Tibial artery (tissue), 4 donors: ENCODE results near the gene NHSL2.
A peak's percentile ranks its signal among the peaks of the same experiment; 100 is the strongest.

Source experiments
- DNase-seq, 2 donors: peaks; one replicate each; pipeline ENCODE4 v3.0.0-alpha.2; 2019
- H3K27ac ChIP-seq, 2 donors: fragments of 200-600 bp; sonication (generic) in 1 of 2; 1 replicate in 1 of 2; 2 replicates in 1 of 2; pipeline ENCODE4 v1.5.1; 2018 to 2019; ENCODE audit warnings: mild to moderate bottlenecking in 1 of 2
- H3K27me3 ChIP-seq, 2 donors: fragments of 200-600 bp; sonication (generic) in 1 of 2; one replicate each; pipeline versions ENCODE4 v1.5.1 to v1.6.0; 2016 to 2019
- H3K36me3 ChIP-seq, 3 donors: fragments of 200-600 bp; sonication (generic) in 2 of 3; one replicate each; pipeline ENCODE4 v1.5.1; 2016 to 2019; ENCODE audit warnings: mild to moderate bottlenecking in 2 of 3
- H3K4me1 ChIP-seq, 4 donors: fragments of 200-600 bp; sonication (generic) in 2 of 4; 1 replicate in 3 of 4; 2 replicates in 1 of 4; pipeline ENCODE4 v1.5.1; 2016 to 2019
- H3K4me3 ChIP-seq, 2 donors: fragments of 200-600 bp; sonication (generic) in 1 of 2; 1 replicate in 1 of 2; 2 replicates in 1 of 2; pipeline ENCODE4 v1.5.1; 2018 to 2019; ENCODE audit warnings: mild to moderate bottlenecking in 2 of 2
- H3K9me3 ChIP-seq, 3 donors: fragments of 200-600 bp; sonication (generic) in 1 of 3; one replicate each; pipeline ENCODE4 v1.5.1; 2016 to 2019
- intact Hi-C: fragments of 100-400 bp; cut with DNase I; formaldehyde crosslinking; loops from one replicate; pipeline ENCODE4 v1.15.0; 2023; ENCODE audit warnings: low total_unique reads
- TF ChIP-seq, protein P1 (sequence below), 2 experiments: fragments of 200-600 bp in 1 of 2; fragments of 450-650 bp in 1 of 2; IDR thresholded peaks; one replicate each; pipeline ENCODE4 v1.5.1; 2017 to 2019; ENCODE audit warnings: antibody characterized with exemption in 2 of 2, mild to moderate bottlenecking in 1 of 2, moderate library complexity in 1 of 2

The NHSL2 gene

DNA sequence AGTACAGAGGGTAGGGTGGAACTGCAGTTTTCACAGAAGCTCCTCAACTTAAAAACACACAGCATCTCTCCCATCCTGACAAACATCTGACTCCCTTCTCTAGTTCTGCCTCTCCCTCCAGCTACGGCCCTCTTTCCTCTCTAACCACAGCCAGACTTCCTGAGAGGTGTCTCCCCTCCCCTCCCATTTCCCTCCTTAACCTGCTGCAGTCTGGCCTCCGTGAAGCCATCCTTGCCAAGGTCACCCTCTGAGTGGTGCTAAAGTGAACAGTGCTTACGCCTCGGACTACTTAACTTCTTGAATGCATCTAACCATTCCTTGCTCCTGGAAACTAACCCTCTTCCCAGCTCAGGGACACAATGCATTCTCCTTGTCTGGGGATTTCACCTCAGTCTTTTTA, 167.8 kb downstream of the NHSL2 start:
- Histone ChIP-seq H3K4me1 (peaks cover 0 to 13% (median 0%) of the 10 kb centered on the region in 4 donors), H3K27me3 (no peaks in the 10 kb centered on the region), H3K4me3 (no peak overlapping the region), H3K36me3 (no peaks in the 10 kb centered on the region), H3K27ac (no peak overlapping the region), H3K9me3 (no peaks in the 10 kb centered on the region)
- no peak for DNase-seq
- intact Hi-C loops: no loop called here
- TF ChIP-seq, protein P1, sequence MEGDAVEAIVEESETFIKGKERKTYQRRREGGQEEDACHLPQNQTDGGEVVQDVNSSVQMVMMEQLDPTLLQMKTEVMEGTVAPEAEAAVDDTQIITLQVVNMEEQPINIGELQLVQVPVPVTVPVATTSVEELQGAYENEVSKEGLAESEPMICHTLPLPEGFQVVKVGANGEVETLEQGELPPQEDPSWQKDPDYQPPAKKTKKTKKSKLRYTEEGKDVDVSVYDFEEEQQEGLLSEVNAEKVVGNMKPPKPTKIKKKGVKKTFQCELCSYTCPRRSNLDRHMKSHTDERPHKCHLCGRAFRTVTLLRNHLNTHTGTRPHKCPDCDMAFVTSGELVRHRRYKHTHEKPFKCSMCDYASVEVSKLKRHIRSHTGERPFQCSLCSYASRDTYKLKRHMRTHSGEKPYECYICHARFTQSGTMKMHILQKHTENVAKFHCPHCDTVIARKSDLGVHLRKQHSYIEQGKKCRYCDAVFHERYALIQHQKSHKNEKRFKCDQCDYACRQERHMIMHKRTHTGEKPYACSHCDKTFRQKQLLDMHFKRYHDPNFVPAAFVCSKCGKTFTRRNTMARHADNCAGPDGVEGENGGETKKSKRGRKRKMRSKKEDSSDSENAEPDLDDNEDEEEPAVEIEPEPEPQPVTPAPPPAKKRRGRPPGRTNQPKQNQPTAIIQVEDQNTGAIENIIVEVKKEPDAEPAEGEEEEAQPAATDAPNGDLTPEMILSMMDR (IDR thresholded peaks at IDR 0.05): no peak

DNA sequence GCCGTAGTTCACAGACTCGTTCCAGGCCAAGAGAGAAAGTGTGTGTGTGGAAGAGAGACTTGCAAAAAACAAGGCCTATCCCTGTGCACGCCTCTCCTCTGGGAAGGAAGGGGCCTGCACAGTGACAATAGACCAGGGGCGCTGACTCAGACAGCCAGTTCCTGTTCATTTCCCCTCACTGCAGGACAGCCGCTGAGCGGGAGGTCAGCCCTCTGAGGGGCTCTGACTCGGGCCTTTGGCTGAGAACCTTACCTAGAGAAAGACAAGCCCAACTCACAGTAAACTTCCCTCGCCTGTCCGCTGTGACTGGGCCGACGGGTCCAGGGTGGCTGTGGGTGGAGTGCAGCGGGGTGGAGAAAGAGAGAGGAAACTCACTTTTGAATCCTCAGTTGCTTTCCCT, 169.0 kb downstream of the NHSL2 start:
- Histone ChIP-seq H3K27me3 (no peaks in the 10 kb centered on the region), H3K4me3 (no peak overlapping the region), H3K4me1 (peaks cover 0 to 13% (median 0%) of the 10 kb centered on the region in 4 donors), H3K9me3 (no peaks in the 10 kb centered on the region), H3K36me3 (no peaks in the 10 kb centered on the region), H3K27ac (no peak overlapping the region)
- no peak for DNase-seq
- TF ChIP-seq, protein P1 (IDR thresholded peaks at IDR 0.05): no peak
- intact Hi-C loops: no loop called here

DNA sequence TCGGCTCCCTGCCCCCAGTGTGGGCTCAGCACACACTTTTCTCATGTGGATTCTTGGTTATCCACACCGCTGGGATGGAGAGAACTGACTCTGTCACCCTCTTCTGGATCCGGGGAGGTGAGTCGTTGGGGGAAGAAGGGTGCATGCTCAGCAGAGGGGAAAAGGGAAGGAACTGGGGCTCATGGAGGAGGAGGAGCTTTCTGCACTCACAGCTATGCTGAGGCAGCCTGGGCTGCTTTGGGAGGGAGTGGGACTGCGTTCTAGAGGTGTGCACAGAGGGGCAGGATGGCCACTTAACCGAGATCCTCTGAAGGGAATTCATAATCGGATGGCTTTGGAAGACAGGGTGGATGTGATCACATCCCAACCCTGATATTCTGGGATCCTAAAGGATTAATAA, 169.5 kb downstream of the NHSL2 start:
- no peak for DNase-seq
- no peaks in the 10 kb centered on the region for H3K9me3 ChIP-seq
- intact Hi-C loops: no loop called here
- no peaks in the 10 kb centered on the region for H3K36me3 ChIP-seq
- H3K27me3 ChIP-seq: no peaks in the 10 kb centered on the region
- H3K27ac ChIP-seq: no peak overlapping the region
- H3K4me1 ChIP-seq: peaks cover 0 to 13% (median 0%) of the 10 kb centered on the region in 4 donors
- peak overlapping the region in 1 of 2 donors; percentile 3 for H3K4me3 ChIP-seq
- TF ChIP-seq, protein P1 (IDR thresholded peaks at IDR 0.05): no peak

DNA sequence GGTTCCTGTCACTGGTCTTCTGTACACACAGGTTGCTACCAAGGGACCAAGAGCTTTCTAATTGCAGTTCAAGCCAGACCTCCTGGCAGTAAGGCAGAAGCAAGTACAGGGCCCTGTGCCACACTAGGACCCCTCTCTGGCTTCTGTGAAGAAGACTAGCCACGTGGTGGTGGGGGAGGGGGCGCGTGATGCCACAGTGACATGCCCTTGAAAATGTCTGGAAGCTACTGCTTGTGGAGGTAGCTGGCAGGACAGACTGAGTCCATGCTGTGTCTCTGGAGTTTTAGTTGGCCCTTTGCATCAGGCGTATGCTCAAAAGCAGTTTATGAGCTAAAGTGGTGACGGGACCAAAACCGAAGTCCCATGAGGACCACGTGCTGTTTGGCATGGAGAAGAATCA, 170.2 kb downstream of the NHSL2 start:
- intact Hi-C loops: no loop called here
- H3K27ac ChIP-seq: peak overlapping the region; percentile 30 to 44
- H3K36me3 ChIP-seq: no peaks in the 10 kb centered on the region

DNA sequence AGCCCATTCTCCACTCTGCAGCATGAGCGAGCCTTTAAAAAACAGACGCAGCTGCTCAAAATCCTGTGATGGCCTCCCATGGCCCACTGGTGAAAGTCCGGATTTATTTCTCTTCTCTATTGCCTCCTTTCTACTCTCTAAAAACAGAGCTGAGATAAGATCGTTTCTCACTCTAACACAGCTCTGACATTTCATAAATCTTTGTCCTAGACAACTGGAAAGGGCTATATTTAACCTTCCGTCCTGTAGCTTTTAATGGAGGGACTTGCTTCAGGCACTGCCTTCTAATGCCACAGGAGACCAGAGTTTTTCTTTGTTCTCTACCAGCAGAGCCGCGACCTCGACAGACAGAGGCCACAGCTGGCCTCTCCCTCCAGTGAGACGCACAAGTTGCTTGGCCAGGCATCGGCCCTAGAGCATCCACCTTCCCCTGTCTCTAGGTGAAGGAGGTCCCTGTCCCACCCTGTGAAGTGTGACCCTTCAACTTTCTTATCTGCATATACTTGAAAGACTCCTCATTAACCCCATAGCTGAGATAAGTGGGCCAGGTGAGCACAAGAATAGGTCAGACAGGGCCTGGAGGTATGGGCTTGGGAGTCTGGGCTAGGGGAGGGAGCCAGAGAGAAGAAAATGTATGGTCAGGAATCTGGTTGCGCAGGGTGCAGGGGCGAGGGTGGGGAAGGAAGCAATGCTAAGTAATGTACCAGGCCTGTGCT, 171.1 kb downstream of the NHSL2 start:
- H3K4me3 ChIP-seq: no peak overlapping the region
- no peak for DNase-seq

More for the DNA sequence above, 170.2 kb downstream of the NHSL2 start:
- Histone ChIP-seq H3K4me1 (peaks cover 0 to 13% (median 0%) of the 10 kb centered on the region in 4 donors), H3K27me3 (no peaks in the 10 kb centered on the region), H3K9me3 (no peaks in the 10 kb centered on the region), H3K4me3 (no peak overlapping the region)
- no peak for DNase-seq
- TF ChIP-seq, protein P1 (IDR thresholded peaks at IDR 0.05): no peak

More for the DNA sequence above, 171.1 kb downstream of the NHSL2 start:
- Histone ChIP-seq H3K27me3 (no peaks in the 10 kb centered on the region), H3K27ac (peak overlapping the region; percentile 30 to 44), H3K4me1 (peaks cover 0 to 13% (median 0%) of the 10 kb centered on the region in 4 donors), H3K36me3 (no peaks in the 10 kb centered on the region), H3K9me3 (no peaks in the 10 kb centered on the region)
- TF ChIP-seq, protein P1 (IDR thresholded peaks at IDR 0.05): no peak
- intact Hi-C loops: no loop called here
